Karpas-422 (cell line): Measurements from ENCODE around the gene EPS8. TPM values are rescaled to one million over a fixed set of nuclear protein-coding genes. Genes with fewer than 3 reads are reported as not detected.

Experiments used
- DNase-seq: peaks from one replicate; pipeline ENCODE4 v3.0.0-alpha.2; 2015
- H2AFZ ChIP-seq: fragments of 200-600 bp; sonication (generic); 2 replicates; pipeline ENCODE4 v1.6.1; 2014; ENCODE audit warnings: antibody characterized with exemption, low read length, mixed read lengths
- H3K27ac ChIP-seq: fragments of 200-600 bp; sonication (generic); 2 replicates; pipeline ENCODE4 v1.5.1; 2014; ENCODE audit warnings: mild to moderate bottlenecking, low read length, moderate library complexity
- H3K27me3 ChIP-seq: fragments of 200-600 bp; sonication (generic); 2 replicates; pipeline ENCODE4 v1.6.1; 2014; ENCODE audit warnings: low read length, mixed read lengths
- H3K36me3 ChIP-seq: fragments of 200-600 bp; sonication (generic); 2 replicates; pipeline ENCODE4 v1.6.1; 2014; ENCODE audit warnings: low read length, mixed read lengths; ENCODE audit not compliant: insufficient read depth
- H3K4me1 ChIP-seq: fragments of 200-600 bp; sonication (generic); 2 replicates; pipeline ENCODE4 v1.6.1; 2014; ENCODE audit warnings: mild to moderate bottlenecking, low read length, mixed read lengths
- H3K4me2 ChIP-seq: fragments of 200-600 bp; sonication (generic); 2 replicates; pipeline ENCODE4 v1.6.1; 2014; ENCODE audit warnings: low read length, low read depth, mild to moderate bottlenecking; ENCODE audit not compliant: poor library complexity, severe bottlenecking
- H3K4me3 ChIP-seq: fragments of 200-600 bp; sonication (generic); 2 replicates; pipeline ENCODE4 v1.5.1; 2014; ENCODE audit warnings: mild to moderate bottlenecking, antibody characterized with exemption, low read length, mixed read lengths
- H3K79me2 ChIP-seq: fragments of 200-600 bp; sonication (generic); 2 replicates; pipeline ENCODE4 v1.6.1; 2014; ENCODE audit warnings: mild to moderate bottlenecking, low read length, mixed read lengths
- H3K9ac ChIP-seq: fragments of 200-600 bp; sonication (generic); 2 replicates; pipeline ENCODE4 v1.6.0; 2014; ENCODE audit warnings: low read length
- H3K9me2 ChIP-seq: fragments of 200-600 bp; sonication (generic), shearing (Covaris generic); replicated peaks from 2 replicates; pipeline ENCODE4 v1.6.0; 2014; ENCODE audit warnings: mild to moderate bottlenecking, low read length, moderate library complexity; ENCODE audit not compliant: insufficient read depth
- H3K9me3 ChIP-seq: fragments of 300-700, 200-600 bp; sonication (generic); 2 replicates; pipeline ENCODE4 v1.6.1; 2014; ENCODE audit warnings: low read length, mixed read lengths
- H4K20me1 ChIP-seq: fragments of 200-600 bp; sonication (generic); 2 replicates; pipeline ENCODE4 v1.6.1; 2014; ENCODE audit warnings: mild to moderate bottlenecking, antibody characterized with exemption, low read length, low read depth; ENCODE audit not compliant: insufficient read depth
- small RNA-seq: library from RNA; depleted of rRNA; stranded (forward); fragments of <200 nt; gene quantifications from one replicate; pipeline ENCODE3, GENCODE V24; 2014
- total RNA-seq: library from RNA; depleted of rRNA; stranded (reverse); fragments of >200 nt; shearing (Covaris generic); gene quantifications from 2 replicates; pipeline ENCODE4 v1.2.3, GENCODE V29; 2014; ENCODE audit warnings: low replicate concordance; rRNA removed

EPS8 gene
- total RNA-seq, 1 experiment from 2014 or later, result not detected

DNA sequence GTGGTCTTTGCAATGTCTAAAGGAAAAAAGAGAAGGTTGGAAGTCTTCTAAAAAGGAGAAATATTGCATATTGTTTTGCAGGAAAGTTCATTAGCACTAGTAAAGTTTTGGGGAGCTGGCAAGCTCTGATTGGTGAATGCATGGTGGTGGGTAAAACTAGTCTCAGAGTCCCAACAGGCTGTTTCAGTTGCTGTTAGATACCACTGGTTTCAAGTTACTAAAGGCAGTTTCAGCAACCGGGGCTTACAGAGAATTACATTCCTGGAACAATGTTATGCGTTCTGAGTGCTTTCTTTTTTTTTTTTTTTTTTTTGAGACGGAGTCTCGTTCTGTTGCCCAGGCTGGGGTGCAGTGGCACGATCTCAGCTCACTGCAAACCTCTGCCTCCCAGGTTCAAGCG, 208.2 kb downstream of the EPS8 start:
- Histone ChIP-seq H3K4me3 (no peak overlapping the region), H2AFZ (no peak overlapping the region), H3K79me2 (no peaks in the 10 kb centered on the region), H3K9ac (no peak overlapping the region), H3K9me2 (no peaks in the 10 kb centered on the region), H3K4me2 (no peak overlapping the region), H3K27ac (no peak overlapping the region), H3K9me3 (no peaks in the 10 kb centered on the region), H3K4me1 (no peaks in the 10 kb centered on the region), H4K20me1 (no peaks in the 10 kb centered on the region), H3K36me3 (no peaks in the 10 kb centered on the region), H3K27me3 (no peaks in the 10 kb centered on the region; the same call in 1 of the 2 replicates)
- no peak for DNase-seq

DNA sequence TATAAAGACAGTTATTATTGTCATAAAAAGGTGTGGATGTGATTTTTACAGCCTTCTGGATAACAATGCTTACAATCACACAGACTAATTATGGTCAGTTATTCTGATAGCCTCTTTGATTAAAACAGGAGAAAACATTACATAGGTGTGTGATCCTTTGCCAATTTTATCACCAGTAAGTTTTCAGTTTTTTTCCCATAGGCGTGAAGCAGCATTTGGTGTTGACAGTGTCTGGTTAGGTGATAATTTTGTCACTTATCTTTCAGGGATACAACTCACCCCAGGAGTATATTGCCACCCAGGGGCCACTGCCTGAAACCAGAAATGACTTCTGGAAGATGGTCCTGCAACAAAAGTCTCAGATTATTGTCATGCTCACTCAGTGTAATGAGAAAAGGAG, 208.8 kb downstream of the EPS8 start:
- Histone ChIP-seq H3K4me1 (no peaks in the 10 kb centered on the region), H4K20me1 (no peaks in the 10 kb centered on the region), H3K36me3 (no peaks in the 10 kb centered on the region), H3K9me3 (no peaks in the 10 kb centered on the region), H3K79me2 (no peaks in the 10 kb centered on the region), H3K9ac (no peak overlapping the region), H2AFZ (no peak overlapping the region), H3K4me2 (no peak overlapping the region), H3K27ac (no peak overlapping the region), H3K9me2 (no peaks in the 10 kb centered on the region), H3K27me3 (no peaks in the 10 kb centered on the region; the same call in 1 of the 2 replicates), H3K4me3 (no peak overlapping the region)
- no peak for DNase-seq

DNA sequence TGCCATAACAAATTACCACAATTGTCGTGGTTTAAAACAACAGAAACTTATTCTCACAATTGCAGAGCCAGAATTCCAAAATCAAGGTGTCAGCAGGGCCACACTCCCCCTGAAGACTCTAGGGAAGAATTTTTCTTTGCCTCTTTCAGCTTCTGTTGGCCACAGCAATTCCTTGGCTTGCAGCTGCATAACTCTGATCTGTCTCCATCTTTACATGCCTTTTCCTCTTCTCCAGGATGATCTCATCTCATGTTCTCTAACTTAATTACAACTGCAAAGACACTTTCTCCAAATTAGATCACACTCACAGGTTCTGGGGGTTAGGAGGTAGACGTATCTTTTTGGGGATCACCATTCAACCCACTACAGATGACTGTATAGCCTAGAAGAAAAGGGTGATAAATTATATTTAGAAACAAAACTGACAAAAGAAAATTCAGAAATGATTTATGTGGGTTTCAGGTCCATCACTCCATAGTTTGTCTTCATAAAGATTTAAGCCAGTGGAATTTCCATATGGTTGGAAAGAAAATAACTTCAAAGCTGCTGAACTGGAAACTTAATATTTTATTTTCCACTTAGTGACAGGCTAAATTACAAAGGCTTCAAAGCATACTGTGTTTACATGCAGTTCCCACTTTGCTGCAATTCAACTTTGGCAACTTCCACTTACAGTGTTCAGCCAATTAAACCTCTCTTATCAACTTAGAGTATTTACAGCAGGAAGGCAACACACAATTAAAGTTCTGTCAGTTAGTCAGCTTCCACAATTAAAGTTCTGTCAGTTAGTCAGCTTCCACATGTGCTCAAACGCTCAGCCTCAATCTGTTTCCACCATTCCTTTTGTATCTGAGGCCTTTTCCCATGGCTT, 213.3 kb downstream of the EPS8 start:
- H2AFZ ChIP-seq, result no peak overlapping the region
- H4K20me1 ChIP-seq, result no peaks in the 10 kb centered on the region
- H3K9ac ChIP-seq, result no peak overlapping the region
- H3K4me3 ChIP-seq, result no peak overlapping the region
- H3K4me1 ChIP-seq, result peaks cover under 1% of the 10 kb centered on the region
- no peaks in the 10 kb centered on the region; the same call in 1 of the 2 replicates for H3K27me3 ChIP-seq
- no peaks in the 10 kb centered on the region for H3K9me2 ChIP-seq
- DNase-seq, result no peak
- no peak overlapping the region for H3K27ac ChIP-seq
- H3K79me2 ChIP-seq, result no peaks in the 10 kb centered on the region
- no peak overlapping the region for H3K4me2 ChIP-seq
- no peaks in the 10 kb centered on the region for H3K36me3 ChIP-seq
- H3K9me3 ChIP-seq, result no peaks in the 10 kb centered on the region

DNA sequence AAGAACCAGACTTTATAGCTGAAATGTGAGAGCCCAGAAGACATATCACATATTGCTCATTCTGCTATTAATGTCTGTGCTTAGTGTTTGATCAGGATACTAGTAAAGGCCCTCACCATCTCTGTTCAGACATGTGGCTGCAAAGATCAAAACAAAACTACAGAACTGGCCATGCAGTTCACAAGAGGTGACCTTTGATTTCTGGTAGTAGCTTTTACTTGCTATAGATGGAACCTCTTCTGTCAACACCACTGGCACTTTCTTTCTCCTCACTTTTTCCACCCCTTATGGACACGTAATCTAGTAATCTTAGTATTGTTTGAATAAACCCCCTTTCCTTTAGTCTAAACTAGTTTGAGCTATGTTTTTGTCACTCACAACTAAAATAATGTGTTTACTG, 214.8 kb downstream of the EPS8 start:
- Histone ChIP-seq H3K36me3 (no peaks in the 10 kb centered on the region), H3K9me2 (no peaks in the 10 kb centered on the region), H3K4me3 (no peak overlapping the region), H3K4me2 (no peak overlapping the region), H3K9me3 (no peaks in the 10 kb centered on the region), H3K27ac (no peak overlapping the region), H4K20me1 (no peaks in the 10 kb centered on the region), H2AFZ (no peak overlapping the region), H3K79me2 (no peaks in the 10 kb centered on the region), H3K27me3 (no peaks in the 10 kb centered on the region; the same call in 1 of the 2 replicates), H3K4me1 (peaks cover 5% of the 10 kb centered on the region), H3K9ac (no peak overlapping the region)
- no peak for DNase-seq

Small RNA genes within 50 kb of the gene (small RNA-seq; reads per million reads assigned to genes)
- gene RNU6-251P, result not detected

Other genes starting within 250 kb of the EPS8 start
- gene STRAP, start 93.0 kb upstream of the EPS8 start, total RNA-seq, result 47.5 and 89.3 TPM in 2 replicates
- gene DERA, start 121.9 kb upstream of the EPS8 start, total RNA-seq, result 9.7 and 11.1 TPM in 2 replicates